Measurements from ENCODE around the gene GPT2.

The GPT2 gene

DNA sequence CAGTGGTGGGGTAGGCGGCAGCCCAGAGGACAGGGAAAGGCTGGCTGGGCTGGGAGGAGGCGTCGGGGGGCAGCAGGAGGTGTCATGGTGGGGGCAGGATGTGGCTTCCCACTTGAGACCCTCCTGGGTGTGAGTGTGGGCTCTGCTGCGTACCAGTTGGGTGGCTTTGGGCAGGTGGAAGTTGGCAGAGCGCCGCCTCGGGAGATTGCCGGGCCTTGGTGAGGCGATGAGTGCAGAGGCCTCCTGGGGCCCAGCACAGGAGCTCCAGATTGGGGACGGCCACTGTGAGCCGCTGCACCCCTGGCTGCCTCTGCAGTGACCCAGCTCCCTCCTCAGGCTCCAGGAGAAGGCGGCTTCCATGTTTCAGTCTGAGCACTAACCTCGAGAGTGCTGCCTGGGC, 13.8 kb downstream of the GPT2 start:
- in situ Hi-C loops (cut with HindIII; ENCODE audit: low sequenced_read_pairs): no loop called here
- no peak for DNase-seq (ENCODE audit: low read depth, low spot score)
- no peak overlapping the region for H3K4me3 ChIP-seq (ENCODE audit: low read depth, low read length)
- TF ChIP-seq CTCF (IDR thresholded peaks at IDR 0.05; ENCODE audit: low read depth, low read length): no peak

- no peak for TF ChIP-seq CTCF (IDR thresholded peaks at IDR 0.05; ENCODE audit: low read depth, low read length)
- in situ Hi-C loops (cut with HindIII; ENCODE audit: low sequenced_read_pairs): no loop called here
- no peak overlapping the region for H3K4me3 ChIP-seq (ENCODE audit: low read depth, low read length)
- DNase-seq (ENCODE audit: low read depth, low spot score): no peak
Measured at GRCh38 chr16:46899443-46900143, 15.4 kb downstream of the GPT2 start.

DNA sequence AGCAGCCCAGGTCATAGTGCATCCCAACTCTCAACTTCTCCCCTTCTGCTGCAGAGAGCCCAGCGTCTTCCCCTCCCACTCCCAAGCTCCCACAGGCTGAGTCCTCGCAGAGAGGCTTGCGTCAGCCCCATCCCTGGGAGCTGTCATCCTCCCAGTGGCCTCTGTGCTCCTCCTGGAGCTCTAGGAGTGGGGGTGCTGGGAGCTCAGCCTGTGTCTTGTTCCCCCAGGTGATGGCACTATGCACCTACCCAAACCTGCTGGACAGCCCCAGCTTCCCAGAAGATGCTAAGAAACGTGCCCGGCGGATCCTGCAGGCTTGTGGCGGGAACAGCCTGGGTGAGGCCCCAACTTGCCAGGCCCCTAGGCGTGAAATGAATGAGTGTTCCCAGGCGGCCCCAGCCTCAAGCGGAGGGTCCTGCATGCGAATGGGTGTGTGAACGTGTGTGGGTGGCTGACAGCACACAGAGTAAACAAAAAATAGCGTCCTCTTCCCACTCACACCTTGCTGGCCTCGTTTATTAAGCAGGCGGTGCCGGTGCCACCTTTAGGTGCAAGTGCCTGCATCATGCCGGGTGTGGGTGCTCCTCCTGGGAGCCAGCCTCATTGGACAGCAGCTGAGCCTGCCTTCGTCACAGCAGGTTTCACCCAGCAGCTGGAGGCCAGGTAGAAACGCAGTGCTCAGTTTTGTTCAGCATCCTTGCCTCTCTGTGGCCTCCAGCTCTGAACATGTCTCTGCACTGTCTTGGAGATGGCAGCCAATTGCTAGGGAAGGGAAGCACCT, 16.5 kb downstream of the GPT2 start:
- in situ Hi-C loops (cut with HindIII; ENCODE audit: low sequenced_read_pairs): no loop called here
- no peak for DNase-seq (ENCODE audit: low read depth, low spot score)
- H3K4me3 ChIP-seq (ENCODE audit: low read depth, low read length): no peak overlapping the region
- TF ChIP-seq CTCF (IDR thresholded peaks at IDR 0.05; ENCODE audit: low read depth, low read length): no peak

DNA sequence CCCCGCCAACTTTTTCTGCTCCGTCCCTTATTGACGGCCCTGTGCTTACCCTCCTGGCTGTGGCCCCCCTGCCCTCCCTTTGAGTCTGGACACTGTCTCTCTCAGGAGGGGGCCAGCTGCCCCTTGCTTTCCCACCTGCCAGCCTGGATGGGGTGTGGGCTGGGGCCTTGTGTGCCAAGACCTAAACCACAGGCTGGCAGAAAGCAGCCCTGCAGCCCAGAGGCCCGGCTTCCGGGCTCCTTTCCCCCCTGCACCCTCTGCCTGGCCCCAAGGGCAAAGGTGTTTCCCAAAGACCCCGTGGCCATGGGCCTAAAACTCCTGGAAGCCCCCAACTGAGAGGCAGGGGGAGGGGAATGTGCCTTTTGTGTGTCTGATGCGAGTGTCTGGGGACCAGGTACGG, 17.5 kb downstream of the GPT2 start:
- no peak for DNase-seq (ENCODE audit: low read depth, low spot score)
- TF ChIP-seq CTCF (IDR thresholded peaks at IDR 0.05; ENCODE audit: low read depth, low read length): no peak
- no peak overlapping the region for H3K4me3 ChIP-seq (ENCODE audit: low read depth, low read length)
- in situ Hi-C loops (cut with HindIII; ENCODE audit: low sequenced_read_pairs): no loop called here

DNA sequence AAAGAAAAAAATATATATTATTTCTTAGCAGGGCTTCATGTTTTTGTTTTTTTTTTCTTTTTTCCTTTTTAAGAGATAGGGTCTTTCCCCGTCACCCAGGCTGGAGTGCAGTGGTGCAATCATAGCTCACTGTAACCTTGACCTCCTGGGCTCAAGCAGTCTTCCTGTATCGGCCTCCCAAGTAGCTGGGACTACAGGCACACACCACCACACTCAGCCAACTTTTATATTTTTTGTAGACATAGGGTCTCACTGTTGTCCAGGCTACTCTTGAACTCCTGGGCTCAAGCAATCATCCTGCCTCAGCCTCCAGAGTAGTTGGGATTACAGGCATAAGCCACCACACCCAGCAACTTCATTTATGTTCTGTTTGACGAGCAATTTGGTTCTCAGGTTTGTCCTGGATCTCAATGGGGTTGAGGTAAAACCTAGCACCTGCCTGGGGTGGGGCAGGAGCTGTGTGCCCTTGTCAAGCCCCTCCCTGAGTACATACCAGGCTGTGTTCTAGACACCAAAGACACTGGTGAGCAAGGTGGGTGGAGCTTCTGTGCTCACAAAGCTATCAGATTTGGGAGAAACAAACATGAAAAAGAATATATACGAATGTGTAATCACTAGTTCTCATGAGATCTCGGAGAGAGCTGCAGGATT, 19.2 kb downstream of the GPT2 start:
- no peak overlapping the region for H3K4me3 ChIP-seq (ENCODE audit: low read depth, low read length)
- in situ Hi-C loops (cut with HindIII; ENCODE audit: low sequenced_read_pairs): no loop called here
- DNase-seq (ENCODE audit: low read depth, low spot score): no peak
- no peak for TF ChIP-seq CTCF (IDR thresholded peaks at IDR 0.05; ENCODE audit: low read depth, low read length)

GRCh38 chr16:46904471-46904870, 20.3 kb downstream of the GPT2 start:
- in situ Hi-C loops (cut with HindIII; ENCODE audit: low sequenced_read_pairs): no loop called here
- TF ChIP-seq CTCF (IDR thresholded peaks at IDR 0.05; ENCODE audit: low read depth, low read length): no peak
- no peak overlapping the region for H3K4me3 ChIP-seq (ENCODE audit: low read depth, low read length)
- DNase-seq (ENCODE audit: low read depth, low spot score): no peak

Measured in astrocyte of the spinal cord (primary cell).